Adrenal gland (tissue), 5 donors: Measurements from ENCODE around the gene FRMD5.
A peak's percentile ranks its signal among the peaks of the same experiment; 100 is the strongest.

ENCODE experiments used
- CTCF ChIP-seq, 6 experiments: fragments of 450-650 bp in 4 of 6; fragments of 200-600 bp in 2 of 6; sonication (generic) in 1 of 6; IDR thresholded peaks; 1 replicate in 5 of 6; 2 replicates in 1 of 6; pipeline versions ENCODE4 v1.5.1 to v1.8.0; 2016 to 2021; ENCODE audit warnings: antibody characterized with exemption in 6 of 6, mild to moderate bottlenecking in 2 of 6, moderate library complexity in 1 of 6
- POLR2A ChIP-seq, 2 donors: fragments of 450-650 bp; IDR thresholded peaks; one replicate each; pipeline ENCODE4 v1.6.1; 2017; ENCODE audit warnings: antibody characterized with exemption in 2 of 2, mild to moderate bottlenecking in 2 of 2, moderate library complexity in 1 of 2
- donor health status: DM: no; HTN: no; CAD: no.

DNA sequence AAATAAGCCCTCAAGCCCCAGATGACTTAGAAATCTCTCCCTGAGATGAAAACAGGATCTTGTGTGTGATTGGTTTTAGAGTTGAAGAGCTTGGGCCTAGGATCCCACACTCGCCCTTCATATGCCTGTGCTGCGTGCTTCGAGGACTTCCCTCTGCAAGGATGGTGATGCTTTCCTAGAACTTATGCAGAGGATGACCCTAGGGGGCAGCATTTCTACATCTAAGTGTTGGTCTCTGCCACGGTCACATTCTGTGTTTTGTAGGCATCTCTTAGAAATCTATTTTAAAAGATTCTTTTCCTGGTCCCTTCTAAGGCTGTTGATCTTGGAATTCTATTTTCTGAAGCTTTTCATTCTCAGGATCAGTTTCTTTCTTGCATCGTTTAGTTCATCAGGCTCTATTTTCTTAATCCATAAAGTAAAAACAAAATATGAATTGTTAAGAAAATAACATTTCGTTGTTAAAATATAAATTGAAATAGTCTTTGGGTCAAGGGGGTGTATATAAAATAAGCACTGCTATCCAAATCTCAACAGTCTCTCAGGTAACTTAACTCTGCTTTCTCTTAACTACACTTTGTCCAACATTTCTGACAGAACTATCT, 322.6 kb downstream of the FRMD5 start:
- TF ChIP-seq CTCF (IDR thresholded peaks at IDR 0.05): peak; percentile 49 to 59 (median 52)
- TF ChIP-seq POLR2A (IDR thresholded peaks at IDR 0.05): no peak
